SJSA1 (cell line): ENCODE measurements around the gene HAVCR2. TPM values are rescaled to one million over a fixed set of nuclear protein-coding genes. Genes with fewer than 3 reads are reported as not detected.
"Not testable (repeated sequence)": the region's sequence is repeated elsewhere in the genome, so short reads cannot be mapped to it uniquely, and the experiment has no call there.

ENCODE experiments used
- DNase-seq, 2 experiments: peaks; one replicate each; pipeline ENCODE4 v3.0.0-alpha.2; 2015 to 2020; ENCODE audit warnings: low spot score in 2 of 2, low read depth in 1 of 2
- H3K27ac ChIP-seq: fragments of 250-450 bp; sonication (Bioruptor Pico); 2 replicates; pipeline ENCODE4 v1.5.1; 2020; ENCODE audit warnings: mild to moderate bottlenecking, moderate library complexity
- H3K27me3 ChIP-seq: fragments of 250-450 bp; sonication (Bioruptor Pico); replicated peaks from 2 replicates; pipeline ENCODE4 v1.5.1; 2020; ENCODE audit warnings: mild to moderate bottlenecking, moderate library complexity
- H3K36me3 ChIP-seq: fragments of 250-450 bp; sonication (Bioruptor Pico); 2 replicates; pipeline ENCODE4 v1.5.1; 2020; ENCODE audit warnings: mild to moderate bottlenecking
- H3K4me1 ChIP-seq: fragments of 250-450 bp; sonication (Bioruptor Pico); replicated peaks from 2 replicates; pipeline ENCODE4 v1.6.1; 2021; ENCODE audit warnings: mild to moderate bottlenecking
- H3K4me3 ChIP-seq: fragments of 250-450 bp; sonication (Bioruptor Pico); 2 replicates; pipeline ENCODE4 v1.5.1; 2020; ENCODE audit warnings: mild to moderate bottlenecking
- H3K9me3 ChIP-seq: fragments of 250-450 bp; sonication (Bioruptor Pico); replicated peaks from 2 replicates; pipeline ENCODE4 v1.5.1; 2020; ENCODE audit warnings: mild to moderate bottlenecking
- total RNA-seq: library from RNA; depleted of rRNA; stranded (reverse); fragments of >200 nt; shearing (Covaris generic); gene quantifications from 2 replicates; pipeline ENCODE4 v1.2.3, GENCODE V29; 2014

The HAVCR2 gene
- total RNA-seq, 1 experiment from 2014 or later, result 0.05 TPM

GRCh38 chr5:157069949-157070348, 38.9 kb downstream of the HAVCR2 start:
- Histone ChIP-seq H3K4me3 (no peak overlapping the region), H3K36me3 (no peaks in the 10 kb centered on the region), H3K27ac (no peak overlapping the region), H3K9me3 (no peaks in the 10 kb centered on the region), H3K27me3 (0 out of 2 replicates have a peak, but pooled peaks cover 2% of the 10 kb centered on the region), H3K4me1 (no peaks in the 10 kb centered on the region)
- no peak for DNase-seq

GRCh38 chr5:157068785-157069184, 40.1 kb downstream of the HAVCR2 start:
- Histone ChIP-seq H3K9me3 (no peaks in the 10 kb centered on the region), H3K27me3 (no peaks in the 10 kb centered on the region), H3K4me3 (no peak overlapping the region), H3K4me1 (no peaks in the 10 kb centered on the region), H3K36me3 (no peaks in the 10 kb centered on the region), H3K27ac (no peak overlapping the region)
- DNase-seq, result no peak

GRCh38 chr5:157068339-157068738, 40.5 kb downstream of the HAVCR2 start:
- Histone ChIP-seq H3K36me3 (no peaks in the 10 kb centered on the region), H3K27me3 (no peaks in the 10 kb centered on the region), H3K4me1 (no peaks in the 10 kb centered on the region), H3K9me3 (no peaks in the 10 kb centered on the region), H3K27ac (no peak overlapping the region), H3K4me3 (no peak overlapping the region)
- DNase-seq, result no peak

- H3K9me3 ChIP-seq, result no peaks in the 10 kb centered on the region
- no peak for DNase-seq
- H3K4me1 ChIP-seq, result no peaks in the 10 kb centered on the region
- no peaks in the 10 kb centered on the region for H3K36me3 ChIP-seq
- no peak overlapping the region for H3K27ac ChIP-seq
- H3K4me3 ChIP-seq, result no peak overlapping the region
- no peaks in the 10 kb centered on the region for H3K27me3 ChIP-seq
These were observed 41.8 kb downstream of the HAVCR2 start for GRCh38 chr5:157067005-157067404.

- no peaks in the 10 kb centered on the region for H3K27me3 ChIP-seq
- H3K27ac ChIP-seq, result no peak overlapping the region
- no peaks in the 10 kb centered on the region for H3K9me3 ChIP-seq
- no peak overlapping the region for H3K4me3 ChIP-seq
- DNase-seq, result no peak
- no peaks in the 10 kb centered on the region for H3K4me1 ChIP-seq
- H3K36me3 ChIP-seq, result no peaks in the 10 kb centered on the region
These were observed 42.8 kb downstream of the HAVCR2 start for GRCh38 chr5:157066080-157066479.

GRCh38 chr5:157063776-157064430, 44.9 kb downstream of the HAVCR2 start:
- Histone ChIP-seq H3K36me3 (no peaks in the 10 kb centered on the region), H3K4me3 (no peak overlapping the region), H3K27ac (no peak overlapping the region), H3K4me1 (no peaks in the 10 kb centered on the region), H3K27me3 (no peaks in the 10 kb centered on the region), H3K9me3 (no peaks in the 10 kb centered on the region)
- no peak for DNase-seq

GRCh38 chr5:157059891-157060290, 49.0 kb downstream of the HAVCR2 start:
- H3K4me3 ChIP-seq, result no peak overlapping the region
- no peaks in the 10 kb centered on the region for H3K4me1 ChIP-seq
- no peaks in the 10 kb centered on the region for H3K36me3 ChIP-seq
- DNase-seq, result no peak
- H3K9me3 ChIP-seq, result no peaks in the 10 kb centered on the region
- no peak overlapping the region for H3K27ac ChIP-seq
- H3K27me3 ChIP-seq, result no peaks in the 10 kb centered on the region

- H3K4me1 ChIP-seq, result no peaks in the 10 kb centered on the region
- no peak within 1 kb of the TSS for H3K27ac ChIP-seq
- no peaks in the 10 kb centered on the region for H3K27me3 ChIP-seq
- no peaks in the 10 kb centered on the region for H3K9me3 ChIP-seq
- no peak within 1 kb of the TSS for H3K4me3 ChIP-seq
- DNase-seq, result no peak
- H3K36me3 ChIP-seq, result no peaks in the 10 kb centered on the region
These were observed 49.7 kb downstream of the HAVCR2 start, which contains the start of gene HAVCR1 for GRCh38 chr5:157059093-157059539. Gene HAVCR1, minus strand, starts transcription at chr5:157059116. Its CDS starts 1,173 bp downstream, at chr5:157057943.

- DNase-seq, result no peak
- H3K4me3 ChIP-seq, result no peak overlapping the region
- no peaks in the 10 kb centered on the region for H3K9me3 ChIP-seq
- H3K36me3 ChIP-seq, result no peaks in the 10 kb centered on the region
- H3K27ac ChIP-seq, result no peak overlapping the region
- no peaks in the 10 kb centered on the region for H3K4me1 ChIP-seq
- no peaks in the 10 kb centered on the region for H3K27me3 ChIP-seq
These were observed 51.1 kb downstream of the HAVCR2 start for GRCh38 chr5:157057459-157058370.

GRCh38 chr5:157056848-157057247, 52.0 kb downstream of the HAVCR2 start:
- DNase-seq, H3K27ac ChIP-seq, H3K4me1 ChIP-seq, H3K4me3 ChIP-seq, H3K36me3 ChIP-seq, H3K9me3 ChIP-seq, H3K27me3 ChIP-seq: not testable (repeated sequence)

- no peak for DNase-seq
- H3K4me3 ChIP-seq, result no peak overlapping the region
- no peaks in the 10 kb centered on the region for H3K36me3 ChIP-seq
- H3K27ac ChIP-seq, result no peak overlapping the region
- 0 out of 2 replicates have a peak, but pooled peaks cover 2% of the 10 kb centered on the region for H3K27me3 ChIP-seq
- H3K9me3 ChIP-seq, result 0 out of 2 replicates have a peak, but pooled peaks cover 2% of the 10 kb centered on the region
- no peaks in the 10 kb centered on the region for H3K4me1 ChIP-seq
These were observed 57.1 kb downstream of the HAVCR2 start for GRCh38 chr5:157051604-157052245.

- H3K27ac ChIP-seq, result no peak overlapping the region
- no peaks in the 10 kb centered on the region for H3K36me3 ChIP-seq
- H3K27me3 ChIP-seq, result 0 out of 2 replicates have a peak, but pooled peaks cover 2% of the 10 kb centered on the region
- no peak for DNase-seq
- H3K4me3 ChIP-seq, result no peak overlapping the region
- no peaks in the 10 kb centered on the region for H3K4me1 ChIP-seq
- H3K9me3 ChIP-seq, result 0 out of 2 replicates have a peak, but pooled peaks cover 2% of the 10 kb centered on the region
These were observed 58.8 kb downstream of the HAVCR2 start for GRCh38 chr5:157050050-157050449.

- Histone ChIP-seq H3K27me3 (0 out of 2 replicates have a peak, but pooled peaks cover 2% of the 10 kb centered on the region), H3K4me1 (no peaks in the 10 kb centered on the region), H3K4me3 (no peak overlapping the region), H3K36me3 (no peaks in the 10 kb centered on the region), H3K27ac (no peak overlapping the region), H3K9me3 (0 out of 2 replicates have a peak, but pooled peaks cover 2% of the 10 kb centered on the region)
- DNase-seq, result no peak
These were observed 59.2 kb downstream of the HAVCR2 start for GRCh38 chr5:157049605-157050004.
